Loucy (cell line): ENCODE data around the gene KAT7.

Experiments used
- H2AFZ ChIP-seq: fragments of 200-600 bp; sonication (generic); 2 replicates; pipeline ENCODE4 v1.6.0; 2016; ENCODE audit warnings: antibody characterized with exemption, mild to moderate bottlenecking, low read length, moderate library complexity
- H3F3A ChIP-seq: fragments of 200-600 bp; 2 replicates; pipeline ENCODE4 v1.6.0; 2016; ENCODE audit warnings: antibody characterized with exemption, low read depth, mild to moderate bottlenecking
- H3K27me3 ChIP-seq: fragments of 200-600 bp; sonication (generic); 2 replicates; pipeline ENCODE4 v1.6.1; 2014; ENCODE audit warnings: low read length, mild to moderate bottlenecking; ENCODE audit not compliant: insufficient read depth, poor library complexity, severe bottlenecking
- H3K36me3 ChIP-seq: fragments of 200-600 bp; sonication (generic); 2 replicates; pipeline ENCODE4 v1.6.1; 2016; ENCODE audit warnings: low read length; ENCODE audit not compliant: insufficient read depth
- H3K4me1 ChIP-seq: fragments of 200-600 bp; sonication (generic); 2 replicates; pipeline ENCODE4 v1.5.1; 2014; ENCODE audit warnings: low read length, mild to moderate bottlenecking; ENCODE audit not compliant: insufficient read depth, poor library complexity, severe bottlenecking
- H3K4me2 ChIP-seq: fragments of 200-600 bp; sonication (generic); 2 replicates; pipeline ENCODE4 v1.6.0; 2014; ENCODE audit warnings: antibody characterized with exemption, low read length, low read depth, mild to moderate bottlenecking; ENCODE audit not compliant: poor library complexity, severe bottlenecking
- H3K4me3 ChIP-seq: fragments of 200-600 bp; sonication (generic); 2 replicates; pipeline ENCODE4 v1.5.1; 2014; ENCODE audit warnings: low read length, mild to moderate bottlenecking, mixed read lengths; ENCODE audit not compliant: poor library complexity, severe bottlenecking
- H3K79me2 ChIP-seq: fragments of 200-600 bp; sonication (generic); 2 replicates; pipeline ENCODE4 v1.6.1; 2014; ENCODE audit warnings: low read length; ENCODE audit not compliant: insufficient read depth
- H3K9ac ChIP-seq: fragments of 200-600 bp; sonication (generic); 2 replicates; pipeline ENCODE4 v1.6.0; 2014; ENCODE audit warnings: mild to moderate bottlenecking, low read depth, low read length, moderate library complexity; ENCODE audit not compliant: poor library complexity, severe bottlenecking
- H3K9me2 ChIP-seq: fragments of 200-600 bp; sonication (generic); replicated peaks from 2 replicates; pipeline ENCODE4 v1.6.1; 2016; ENCODE audit warnings: low read depth, low read length, mixed read lengths
- H3K9me3 ChIP-seq: fragments of 200-600 bp; sonication (generic); 2 replicates; pipeline ENCODE4 v1.6.1; 2014; ENCODE audit warnings: mild to moderate bottlenecking, antibody characterized with exemption, low read length, low read depth; ENCODE audit not compliant: insufficient read depth
- H4K20me1 ChIP-seq: fragments of 200-600 bp; sonication (generic); 2 replicates; pipeline ENCODE4 v1.6.0; 2014; ENCODE audit warnings: antibody characterized with exemption, low read length, mild to moderate bottlenecking; ENCODE audit not compliant: insufficient read depth, poor library complexity, severe bottlenecking
- CTCF ChIP-seq: fragments of 200-600 bp; sonication (generic); conservative IDR thresholded peaks from 2 replicates; pipeline ENCODE4 v1.5.1; 2014; ENCODE audit warnings: mild to moderate bottlenecking, antibody characterized with exemption, low read length
- EZH2phosphoT487 ChIP-seq: fragments of 200-600 bp; IDR thresholded peaks from 2 replicates; pipeline ENCODE4 v1.6.1; 2018; ENCODE audit warnings: antibody characterized with exemption, mild to moderate bottlenecking, moderate library complexity, borderline replicate concordance

Gene KAT7

GRCh38 chr17:49820773-49821172, 32.3 kb downstream of the KAT7 start:
- no peak overlapping the region for H3K4me3 ChIP-seq
- H2AFZ ChIP-seq, result no peak overlapping the region
- no peaks in the 10 kb centered on the region for H3K27me3 ChIP-seq
- H3K9me2 ChIP-seq, result no peaks in the 10 kb centered on the region
- peaks cover 30% of the 10 kb centered on the region; the same call in 1 of the 2 replicates for H3K79me2 ChIP-seq
- no peaks in the 10 kb centered on the region for H4K20me1 ChIP-seq
- peaks cover 14% of the 10 kb centered on the region; the same call in 1 of the 2 replicates for H3F3A ChIP-seq
- TF ChIP-seq CTCF (no peak), EZH2phosphoT487 (no peak)
- peaks cover 42% of the 10 kb centered on the region for H3K4me1 ChIP-seq
- H3K9ac ChIP-seq, result peak overlapping the region; percentile 47
- H3K9me3 ChIP-seq, result no peaks in the 10 kb centered on the region
- H3K4me2 ChIP-seq, result no peak overlapping the region
- H3K36me3 ChIP-seq, result peaks cover 81% of the 10 kb centered on the region

DNA sequence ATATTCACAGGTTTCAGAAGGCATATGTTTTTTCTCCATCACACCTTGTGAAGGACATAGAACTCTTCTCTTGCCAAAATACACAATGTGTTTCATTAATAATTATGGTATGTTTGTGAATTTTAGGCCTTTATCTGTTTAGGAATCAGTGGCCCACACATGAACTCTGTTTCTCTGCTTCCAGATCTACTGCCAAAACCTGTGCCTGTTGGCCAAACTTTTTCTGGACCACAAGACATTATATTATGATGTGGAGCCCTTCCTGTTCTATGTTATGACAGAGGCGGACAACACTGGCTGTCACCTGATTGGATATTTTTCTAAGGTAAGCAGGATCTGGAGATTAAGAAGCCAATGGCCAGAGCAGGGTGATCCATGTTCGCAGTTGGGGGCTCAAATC, 33.0 kb downstream of the KAT7 start:
- Histone ChIP-seq H4K20me1 (no peaks in the 10 kb centered on the region), H3K9me3 (no peaks in the 10 kb centered on the region), H3K79me2 (peaks cover 24% of the 10 kb centered on the region; the same call in 1 of the 2 replicates), H3K36me3 (peaks cover 81% of the 10 kb centered on the region), H3K4me2 (no peak overlapping the region), H3K4me3 (no peak overlapping the region), H3K9ac (no peak overlapping the region), H2AFZ (no peak overlapping the region), H3K4me1 (peaks cover 42% of the 10 kb centered on the region), H3K9me2 (no peaks in the 10 kb centered on the region), H3F3A (peaks cover 14% of the 10 kb centered on the region; the same call in 1 of the 2 replicates), H3K27me3 (no peaks in the 10 kb centered on the region)
- TF ChIP-seq EZH2phosphoT487 (no peak), CTCF (no peak)

DNA sequence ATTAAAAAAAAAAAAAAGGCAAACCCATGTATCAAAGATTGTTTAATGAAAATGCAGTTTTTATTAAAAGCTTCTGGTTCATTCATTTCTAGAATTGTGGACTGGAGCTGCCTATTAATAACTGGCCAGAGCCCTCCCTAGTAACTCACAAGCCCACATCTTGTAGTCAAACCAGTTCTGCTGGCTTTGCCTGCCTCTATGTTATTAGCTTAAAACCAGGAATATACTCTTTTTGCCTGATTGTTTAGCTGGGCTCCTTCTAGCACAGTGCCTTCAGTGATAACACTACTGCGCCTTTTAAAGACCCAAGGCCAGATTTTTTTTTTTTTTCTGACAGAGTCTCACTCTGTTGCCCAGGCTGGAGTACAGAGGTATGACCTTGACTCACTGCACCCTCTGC, 33.4 kb downstream of the KAT7 start:
- Histone ChIP-seq H3K4me1 (peaks cover 41% of the 10 kb centered on the region), H3F3A (peaks cover 12% of the 10 kb centered on the region; the same call in 1 of the 2 replicates), H2AFZ (no peak overlapping the region), H3K4me2 (no peak overlapping the region), H3K36me3 (peaks cover 81% of the 10 kb centered on the region), H3K79me2 (peaks cover 21% of the 10 kb centered on the region; the same call in 1 of the 2 replicates), H3K4me3 (no peak overlapping the region), H3K9me3 (no peaks in the 10 kb centered on the region), H3K9me2 (no peaks in the 10 kb centered on the region), H3K9ac (no peak overlapping the region), H4K20me1 (no peaks in the 10 kb centered on the region), H3K27me3 (no peaks in the 10 kb centered on the region)
- TF ChIP-seq EZH2phosphoT487, result no peak
- no peak for TF ChIP-seq CTCF
